ENCODE results near the gene TFEB.
A peak's percentile ranks its signal among the peaks of the same experiment; 100 is the strongest.

TFEB gene

DNA sequence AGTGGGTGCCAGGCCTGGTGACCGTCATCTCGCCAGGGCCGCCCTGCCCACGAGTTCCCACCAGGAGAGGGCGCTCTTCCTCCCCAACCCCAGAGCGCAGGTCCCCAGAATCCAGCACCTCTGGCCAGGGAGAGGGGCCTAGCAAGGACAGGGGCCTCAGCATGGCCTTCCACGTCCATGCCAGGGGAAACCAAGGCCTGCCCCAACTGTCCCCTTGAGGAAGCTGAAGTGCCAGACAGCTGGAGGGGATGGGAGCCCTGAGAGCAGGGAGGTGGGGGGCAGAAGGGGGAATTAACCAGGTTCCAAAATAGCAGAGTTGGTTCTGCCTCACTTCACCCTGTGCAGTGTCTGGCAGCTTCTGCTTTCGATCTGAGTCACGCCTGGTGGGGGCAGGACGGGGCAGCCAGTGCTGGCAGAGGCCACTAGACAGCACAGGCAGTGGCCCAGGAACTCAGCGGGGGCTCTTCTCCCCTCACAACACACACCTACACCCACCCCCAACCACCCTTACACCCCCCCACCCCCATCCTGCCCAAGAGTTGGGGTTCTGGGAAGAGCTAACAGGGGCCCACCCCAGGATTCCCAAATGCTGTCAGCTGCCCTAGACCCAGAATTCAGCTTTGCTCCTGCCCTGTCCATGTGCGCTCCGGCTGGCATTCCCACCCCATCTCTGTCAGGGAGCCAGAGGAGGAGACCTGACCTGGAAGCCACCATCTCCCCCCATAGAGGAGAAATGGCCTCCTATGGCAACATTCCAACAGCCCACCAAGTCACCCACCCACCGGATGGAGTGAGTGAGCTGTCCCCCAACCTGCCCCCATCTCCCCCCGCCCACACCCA, 29.2 kb downstream of the TFEB start:
- H3K4me3 ChIP-seq (ENCODE audit: low read length) = peak overlapping the region; percentile 48; the same call in 1 of the 2 replicates
- no peak for TF ChIP-seq ZNF274 (IDR thresholded peaks at IDR 0.05; ENCODE audit: low read depth, low read length)

DNA sequence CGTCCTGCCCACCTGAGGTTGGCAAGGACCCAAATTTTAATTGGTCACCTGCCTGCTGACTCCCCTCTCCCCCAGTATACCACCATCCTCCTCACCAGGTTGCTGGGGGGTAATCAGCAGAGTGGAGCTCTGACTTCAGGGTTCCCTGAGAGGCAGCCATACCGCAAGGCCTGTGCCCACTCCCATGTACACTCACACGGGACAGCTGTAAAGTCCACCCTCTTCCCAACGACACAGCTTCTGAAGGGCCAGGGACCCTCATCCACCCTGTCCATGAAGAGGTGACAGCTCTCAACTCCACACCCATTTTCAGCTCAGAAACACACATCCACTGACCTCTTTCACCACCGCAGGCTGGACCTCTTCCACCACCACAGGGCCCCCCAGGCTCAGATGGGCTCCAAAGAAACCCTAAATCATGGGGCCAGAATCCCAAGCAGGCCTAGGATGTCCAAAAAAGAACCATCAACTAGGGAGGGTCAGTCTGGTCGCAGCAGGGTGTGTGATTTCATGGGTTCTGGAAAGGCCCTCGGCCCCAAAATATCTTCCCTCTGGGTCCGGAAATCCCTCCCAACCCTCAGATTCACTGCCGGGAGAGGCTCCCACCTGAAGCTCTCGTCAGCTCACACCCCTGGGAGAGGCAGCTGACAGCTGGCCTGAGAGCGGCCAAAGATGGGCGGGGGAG, 30.0 kb downstream of the TFEB start:
- H3K4me3 ChIP-seq (ENCODE audit: low read length) = peak overlapping the region; percentile 48; the same call in 1 of the 2 replicates
- no peak for TF ChIP-seq ZNF274 (IDR thresholded peaks at IDR 0.05; ENCODE audit: low read depth, low read length)

DNA sequence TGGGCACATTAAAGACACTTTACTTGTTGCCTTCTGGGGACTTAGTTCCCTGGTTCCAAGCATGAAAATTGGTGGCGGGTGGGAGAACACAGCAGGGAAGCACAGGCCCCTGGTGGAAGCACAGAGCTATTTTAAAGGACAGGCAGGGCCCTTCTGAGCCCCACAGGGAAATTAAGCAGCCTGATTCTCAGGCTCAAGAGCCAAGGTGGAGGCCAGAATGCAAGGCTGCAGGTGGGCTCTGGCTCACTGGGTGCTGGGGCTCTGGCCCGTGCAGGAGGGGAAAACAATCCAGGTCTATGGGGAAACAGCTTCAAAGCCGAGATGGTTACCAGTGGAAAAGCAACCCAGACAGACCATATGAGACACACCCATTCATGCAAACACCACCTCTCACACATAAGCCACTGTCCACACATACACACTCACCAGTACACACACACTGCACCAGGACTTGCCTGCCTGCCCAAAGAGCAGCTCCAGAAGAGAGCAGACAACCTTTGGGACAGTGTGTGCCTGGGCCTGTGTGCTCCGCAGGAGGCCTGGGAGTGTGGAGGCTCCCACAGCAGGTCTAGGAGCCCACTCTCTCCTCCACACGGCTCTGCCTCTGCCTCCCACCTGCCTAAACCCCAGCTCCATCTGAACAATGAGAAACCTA, 30.6 kb downstream of the TFEB start:
- H3K4me3 ChIP-seq (ENCODE audit: low read length) = peak overlapping the region; percentile 48; the same call in 1 of the 2 replicates
- TF ChIP-seq ZNF274 (IDR thresholded peaks at IDR 0.05; ENCODE audit: low read depth, low read length) = no peak

DNA sequence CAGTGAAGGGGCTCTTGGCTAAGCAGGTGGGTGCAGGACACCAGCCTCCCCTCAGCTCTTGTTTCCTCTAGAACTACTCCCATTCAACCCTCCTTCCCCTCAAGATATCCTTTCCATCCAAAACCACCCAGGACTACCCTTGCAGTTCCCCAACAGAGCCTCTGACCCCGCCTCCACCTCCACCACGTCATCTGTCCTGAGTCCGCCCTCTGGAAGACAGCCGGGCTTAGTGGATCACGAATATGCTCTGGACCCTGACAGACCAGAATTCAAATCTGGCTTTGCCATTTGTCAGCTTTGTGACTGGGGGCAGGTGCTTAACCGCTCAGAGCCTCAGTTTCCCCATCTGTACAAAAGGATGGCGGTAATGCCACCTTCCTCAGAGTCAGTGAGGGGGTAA, 31.4 kb downstream of the TFEB start:
- TF ChIP-seq ZNF274 (IDR thresholded peaks at IDR 0.05; ENCODE audit: low read depth, low read length) = no peak
- peak overlapping the region; percentile 48; the same call in 1 of the 2 replicates for H3K4me3 ChIP-seq (ENCODE audit: low read length)

DNA sequence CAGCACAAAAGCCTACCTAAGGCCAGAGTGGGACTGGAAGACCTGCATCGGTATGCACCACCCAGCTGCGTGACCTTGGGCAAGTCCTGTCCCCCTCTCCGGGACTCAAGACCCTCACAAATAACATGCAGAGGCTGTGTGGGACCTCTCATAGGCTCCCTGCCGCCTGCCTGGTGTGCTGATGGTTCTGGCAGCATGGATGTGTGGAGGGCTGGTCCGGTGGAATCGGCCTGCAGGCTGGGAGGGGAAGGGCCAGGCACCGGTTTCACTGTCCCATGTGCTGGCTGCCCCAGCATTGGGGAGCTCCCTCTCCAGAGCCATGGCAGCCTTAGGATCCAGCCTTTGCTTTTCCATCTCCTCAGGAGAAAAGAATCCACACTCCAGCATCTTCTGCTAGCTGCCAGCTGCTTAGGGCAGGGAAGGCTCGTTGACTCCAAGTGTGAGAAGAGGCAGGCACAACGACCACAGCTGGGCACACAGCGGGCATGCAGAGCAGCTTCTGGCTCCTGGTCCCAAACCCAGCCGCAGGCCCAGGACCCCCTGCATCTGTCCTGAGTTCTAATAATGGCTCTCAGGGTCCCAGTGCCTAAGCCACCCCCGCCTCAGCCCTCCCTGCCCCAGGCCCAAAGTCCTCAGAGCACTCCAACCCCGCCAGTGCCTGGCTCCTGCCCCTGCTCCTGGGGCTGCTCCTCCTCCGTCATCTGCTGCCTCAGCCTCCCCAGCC, 32.5 kb downstream of the TFEB start:
- no peak for TF ChIP-seq ZNF274 (IDR thresholded peaks at IDR 0.05; ENCODE audit: low read depth, low read length)

DNA sequence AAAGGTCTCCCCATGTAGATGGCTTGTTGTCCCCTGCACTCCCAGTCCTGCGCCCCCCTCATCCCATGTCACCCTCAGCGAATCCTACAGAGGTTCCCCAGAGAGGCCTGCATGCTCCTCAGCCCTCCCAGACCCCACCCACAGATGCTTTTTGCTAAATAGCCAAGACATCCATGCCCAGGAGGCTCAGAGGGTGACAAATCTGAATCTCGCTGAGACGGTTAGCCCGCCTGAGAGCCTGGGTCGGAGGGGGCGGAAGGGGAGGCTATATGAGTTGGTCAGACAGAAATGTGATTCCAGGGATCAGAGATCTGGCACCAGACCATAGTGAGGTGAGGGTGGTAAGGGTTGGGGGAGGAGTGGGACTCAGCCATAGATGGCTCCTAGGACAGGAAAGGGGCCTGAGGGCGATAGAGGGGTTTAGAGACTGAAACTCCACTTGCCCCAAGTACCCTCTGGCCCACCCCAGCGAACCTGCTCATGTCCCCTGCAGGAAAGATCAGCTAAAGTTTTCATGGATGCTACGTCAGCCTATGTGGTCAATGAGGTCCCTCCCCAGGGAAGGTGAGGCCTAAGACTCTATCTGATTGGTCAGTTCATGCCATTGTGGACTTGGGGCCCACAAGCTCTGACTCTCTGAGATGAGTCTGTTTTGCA, 33.2 kb downstream of the TFEB start:
- no peak for TF ChIP-seq ZNF274 (IDR thresholded peaks at IDR 0.05; ENCODE audit: low read depth, low read length)
- H3K4me3 ChIP-seq (ENCODE audit: low read length) = no peak overlapping the region

More for the DNA sequence above, 32.5 kb downstream of the TFEB start:
- H3K4me3 ChIP-seq (ENCODE audit: low read length) = no peak overlapping the region

DNA sequence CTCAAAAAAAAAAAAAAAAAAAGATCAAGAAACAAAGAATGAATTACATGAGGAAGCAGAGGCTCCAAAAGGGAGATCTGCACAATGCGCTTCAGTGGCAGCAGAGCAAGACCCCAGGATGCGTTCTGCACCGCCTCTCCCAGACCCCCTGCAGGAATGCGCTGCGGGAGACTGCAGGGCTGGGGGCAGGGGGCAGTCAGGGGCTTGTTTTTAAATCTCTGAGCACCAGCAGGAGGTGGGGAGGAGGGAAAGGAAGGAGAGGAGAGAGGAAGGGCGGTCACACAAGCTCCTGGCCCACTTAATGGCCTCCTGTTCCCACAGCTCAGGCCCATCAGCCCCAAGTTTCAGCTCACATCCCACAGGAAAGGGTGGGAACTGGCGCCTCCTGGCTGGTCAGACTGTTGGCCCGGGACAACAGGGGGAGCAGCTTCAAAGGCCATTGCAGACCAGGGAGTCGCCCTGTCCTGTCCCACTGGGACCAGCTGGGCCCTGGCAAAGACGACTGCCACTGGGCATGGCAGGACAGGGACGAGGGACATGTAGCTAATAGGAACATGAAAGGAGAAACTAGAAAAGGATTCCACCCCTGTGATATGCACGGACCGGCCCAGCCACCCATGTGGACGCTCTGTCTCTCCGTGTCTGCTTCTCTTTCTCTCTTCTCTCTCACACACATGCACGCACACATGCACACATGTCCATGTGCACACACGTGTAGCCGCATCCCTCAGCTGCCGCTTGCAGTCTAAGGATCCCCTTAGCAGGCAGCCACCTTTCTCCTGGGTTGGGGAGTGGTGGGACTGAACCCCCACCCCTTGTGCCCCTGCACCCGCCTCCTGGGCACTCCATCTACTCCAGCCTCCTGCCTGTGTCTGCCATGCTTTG, 34.7 kb downstream of the TFEB start:
- H3K4me3 ChIP-seq (ENCODE audit: low read length) = no peak overlapping the region
- TF ChIP-seq ZNF274 (IDR thresholded peaks at IDR 0.05; ENCODE audit: low read depth, low read length) = no peak

DNA sequence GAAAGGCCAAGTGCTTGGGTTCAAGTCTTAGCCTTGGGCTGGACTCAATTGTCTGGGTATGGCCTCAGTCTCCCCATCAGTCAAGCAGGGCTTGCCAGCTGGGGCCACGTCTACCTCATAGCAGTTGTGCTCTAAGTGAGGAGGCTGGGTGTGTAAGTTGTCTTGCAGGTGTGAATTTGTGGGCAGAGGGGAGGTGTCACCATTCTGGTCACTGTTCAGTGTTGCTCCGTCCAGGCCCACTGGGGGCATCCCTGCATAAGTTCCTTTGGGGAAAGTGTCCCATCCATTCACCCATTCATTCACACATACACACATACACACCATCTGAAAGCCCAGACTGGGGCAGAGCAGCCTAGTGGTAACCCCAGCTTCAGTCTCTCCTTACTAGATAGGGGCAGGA, 36.3 kb downstream of the TFEB start:
- H3K4me3 ChIP-seq (ENCODE audit: low read length) = no peak overlapping the region
- no peak for TF ChIP-seq ZNF274 (IDR thresholded peaks at IDR 0.05; ENCODE audit: low read depth, low read length)

DNA sequence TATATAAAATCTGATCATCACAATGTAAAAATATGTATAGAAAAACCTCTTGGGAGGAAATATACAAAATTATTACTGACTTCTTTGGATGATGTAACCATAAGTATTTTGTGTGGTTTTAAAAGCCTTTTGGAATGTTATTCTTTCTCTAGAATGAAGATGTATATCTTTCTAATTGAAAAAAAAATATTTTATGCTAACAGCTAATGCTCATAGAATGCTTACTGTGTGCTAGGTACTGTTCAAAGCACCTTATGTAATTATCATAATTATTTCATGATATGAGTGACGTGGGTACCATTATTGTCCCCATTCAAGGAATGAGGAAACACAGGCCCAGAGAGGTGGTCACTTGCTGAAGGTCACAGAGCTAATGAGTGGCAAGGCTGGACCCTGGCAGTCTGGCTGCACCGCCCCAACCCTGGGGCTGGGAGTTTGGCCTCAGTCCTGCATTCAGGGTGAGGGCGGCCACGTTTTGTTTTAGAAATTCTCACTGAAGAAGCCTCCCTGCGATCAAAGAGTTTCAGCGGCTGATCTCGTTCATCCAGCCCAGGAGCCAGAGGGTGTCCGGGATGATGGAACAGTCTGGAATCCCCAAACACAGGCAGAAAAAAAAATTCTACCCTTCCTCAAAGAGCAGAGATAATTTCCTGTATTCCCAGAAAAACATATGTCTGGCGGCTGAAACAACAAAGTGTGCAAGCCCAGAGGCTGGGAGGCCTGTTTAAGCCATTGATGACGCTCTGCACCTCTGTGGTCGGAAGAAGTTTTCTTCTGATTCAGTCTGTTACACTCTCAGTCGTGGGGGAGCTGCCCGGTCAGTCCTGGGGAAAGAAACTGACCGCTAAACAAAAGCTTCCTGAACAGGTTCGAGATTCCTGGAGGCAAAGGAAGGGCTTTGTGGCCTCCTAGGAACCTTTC, 37.3 kb downstream of the TFEB start:
- TF ChIP-seq ZNF274 (IDR thresholded peaks at IDR 0.05; ENCODE audit: low read depth, low read length) = no peak
- no peak overlapping the region for H3K4me3 ChIP-seq (ENCODE audit: low read length)

DNA sequence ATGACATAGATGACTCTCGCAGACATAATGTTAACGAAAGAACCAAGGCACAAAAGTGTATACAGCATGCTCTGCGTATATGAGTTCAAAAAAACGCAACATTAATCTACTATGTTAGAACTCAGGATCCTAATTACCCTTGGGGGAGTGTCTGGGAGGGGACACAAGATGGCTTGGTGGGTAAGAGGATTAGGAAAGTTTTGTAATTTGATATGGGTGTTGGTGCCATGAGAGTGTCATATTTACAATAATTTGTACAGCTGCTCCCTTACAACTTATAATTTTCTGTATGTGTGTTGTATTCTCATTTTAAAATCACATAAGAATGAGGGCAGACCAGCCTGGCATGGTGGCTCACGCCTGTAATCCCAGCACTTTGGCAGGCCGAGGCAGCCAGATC, 38.6 kb downstream of the TFEB start:
- no peak overlapping the region for H3K4me3 ChIP-seq (ENCODE audit: low read length)
- TF ChIP-seq ZNF274 (IDR thresholded peaks at IDR 0.05; ENCODE audit: low read depth, low read length) = no peak

DNA sequence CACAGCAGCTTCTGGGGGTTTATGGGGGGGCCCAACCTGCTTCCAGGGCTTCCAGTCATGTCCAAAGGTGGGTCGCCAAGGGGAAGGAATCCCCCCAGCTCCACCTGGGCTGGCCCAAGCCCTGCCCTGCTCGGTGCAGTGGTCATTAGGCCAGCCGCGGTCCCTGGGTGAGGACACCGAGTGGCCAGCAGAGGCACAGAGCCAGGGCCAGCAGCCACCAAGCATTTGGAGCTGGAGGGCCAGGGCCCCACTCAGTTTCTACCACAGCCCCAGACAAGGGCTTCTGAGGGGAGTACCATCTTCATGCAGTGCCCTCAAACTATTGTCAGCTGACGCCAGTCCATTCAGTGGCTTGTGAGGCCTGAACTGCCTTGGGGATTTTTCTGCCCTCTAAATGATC, 39.6 kb downstream of the TFEB start:
- TF ChIP-seq ZNF274 (IDR thresholded peaks at IDR 0.05; ENCODE audit: low read depth, low read length) = no peak
- no peak overlapping the region for H3K4me3 ChIP-seq (ENCODE audit: low read length)
